Immature natural killer cell (primary cell): Measurements from ENCODE around the gene CRTAC1. TPM values are rescaled to one million over a fixed set of nuclear protein-coding genes. Genes with fewer than 3 reads are reported as not detected.

ENCODE experiments used
- DNase-seq, 3 donors: peaks; one replicate each; pipeline ENCODE4 v3.0.0; 2022; ENCODE audit warnings: mixed read lengths in 1 of 3
- H3K27ac Mint-ChIP-seq, 6 donors: one replicate each; pipeline ENCODE4 v1.8.0; 2020; ENCODE audit warnings: mixed read lengths in 6 of 6, mild to moderate bottlenecking in 5 of 6, inconsistent platforms in 4 of 6, moderate library complexity in 3 of 6
- H3K27me3 Mint-ChIP-seq, 3 donors: one replicate each; pipeline ENCODE4 v1.8.0; 2020 to 2021; ENCODE audit warnings: low read depth in 3 of 3, mild to moderate bottlenecking in 3 of 3, mixed read lengths in 3 of 3, moderate library complexity in 3 of 3, inconsistent platforms in 1 of 3
- H3K36me3 Mint-ChIP-seq, 3 donors: one replicate each; pipeline ENCODE4 v1.8.0; 2020; ENCODE audit warnings: mixed read lengths in 3 of 3, inconsistent platforms in 2 of 3, mild to moderate bottlenecking in 2 of 3
- H3K4me1 Mint-ChIP-seq, 2 donors: one replicate each; pipeline ENCODE4 v1.8.0; 2020; ENCODE audit warnings: inconsistent platforms in 2 of 2, mild to moderate bottlenecking in 2 of 2, mixed read lengths in 2 of 2, moderate library complexity in 1 of 2
- H3K4me3 Mint-ChIP-seq, 5 donors: one replicate each; pipeline ENCODE4 v1.8.0; 2020; ENCODE audit warnings: mild to moderate bottlenecking in 5 of 5, mixed read lengths in 5 of 5, inconsistent platforms in 3 of 5, moderate library complexity in 3 of 5
- H3K9me3 Mint-ChIP-seq, 6 donors: one replicate each; pipeline ENCODE4 v1.8.0; 2020; ENCODE audit warnings: mild to moderate bottlenecking in 6 of 6, mixed read lengths in 6 of 6, inconsistent platforms in 4 of 6, moderate library complexity in 3 of 6
- polyA plus RNA-seq, 3 donors: library from polyadenylated mRNA; unstranded; fragments of 300-500 nt; fragmentation: Illumina TruSeq; gene quantifications; one replicate each; pipeline ENCODE4 v1.2.3, GENCODE V29; 2021

Gene CRTAC1
- polyA plus RNA-seq, 3 donors from 2014 or later, result not detected

- no peak overlapping the region for H3K27ac Mint-ChIP-seq
- no peak overlapping the region for H3K4me3 Mint-ChIP-seq
- peaks cover 14 to 29% (median 20%) of the 10 kb centered on the region in 3 donors for H3K27me3 Mint-ChIP-seq
- no peaks in the 10 kb centered on the region for H3K9me3 Mint-ChIP-seq
- H3K36me3 Mint-ChIP-seq, result no peaks in the 10 kb centered on the region
- no peak for DNase-seq
- no peaks in the 10 kb centered on the region for H3K4me1 Mint-ChIP-seq
Observed at GRCh38 chr10:97975598-97975997, 54.8 kb downstream of the CRTAC1 start.

- no peak overlapping the region for H3K27ac Mint-ChIP-seq
- no peaks in the 10 kb centered on the region for H3K36me3 Mint-ChIP-seq
- peaks cover 16 to 30% (median 18%) of the 10 kb centered on the region in 3 donors for H3K27me3 Mint-ChIP-seq
- H3K4me1 Mint-ChIP-seq, result no peaks in the 10 kb centered on the region
- no peaks in the 10 kb centered on the region for H3K9me3 Mint-ChIP-seq
- no peak overlapping the region for H3K4me3 Mint-ChIP-seq
- DNase-seq, result no peak
Observed at GRCh38 chr10:97974526-97975525, 55.6 kb downstream of the CRTAC1 start.

GRCh38 chr10:97974100-97974499 lies 56.3 kb downstream of the CRTAC1 start:
- Mint-ChIP-seq H3K4me1 (no peaks in the 10 kb centered on the region), H3K4me3 (no peak overlapping the region), H3K27ac (no peak overlapping the region), H3K27me3 (peaks cover 14 to 35% (median 18%) of the 10 kb centered on the region in 3 donors), H3K36me3 (no peaks in the 10 kb centered on the region), H3K9me3 (no peaks in the 10 kb centered on the region)
- DNase-seq, result no peak

- Mint-ChIP-seq H3K27me3 (peaks cover 8 to 28% (median 10%) of the 10 kb centered on the region in 3 donors), H3K4me3 (no peak overlapping the region), H3K36me3 (no peaks in the 10 kb centered on the region), H3K4me1 (no peaks in the 10 kb centered on the region), H3K9me3 (no peaks in the 10 kb centered on the region), H3K27ac (no peak overlapping the region)
- DNase-seq, result no peak
Observed at GRCh38 chr10:97969538-97970079, 60.8 kb downstream of the CRTAC1 start.

GRCh38 chr10:97964748-97965147 lies 65.7 kb downstream of the CRTAC1 start:
- H3K27me3 Mint-ChIP-seq, result peaks cover 3 to 26% (median 10%) of the 10 kb centered on the region in 3 donors
- H3K4me1 Mint-ChIP-seq, result no peaks in the 10 kb centered on the region
- H3K36me3 Mint-ChIP-seq, result no peaks in the 10 kb centered on the region

GRCh38 chr10:97961945-97962344 lies 68.5 kb downstream of the CRTAC1 start:
- Mint-ChIP-seq H3K27ac (no peak overlapping the region), H3K9me3 (no peaks in the 10 kb centered on the region), H3K4me1 (no peaks in the 10 kb centered on the region), H3K27me3 (peaks cover 3 to 16% (median 4%) of the 10 kb centered on the region in 3 donors), H3K36me3 (no peaks in the 10 kb centered on the region), H3K4me3 (no peak overlapping the region)
- no peak for DNase-seq

More at GRCh38 chr10:97964748-97965147, 65.7 kb downstream of the CRTAC1 start:
- DNase-seq, result no peak
- no peak overlapping the region for H3K27ac Mint-ChIP-seq
- H3K4me3 Mint-ChIP-seq, result no peak overlapping the region
- no peaks in the 10 kb centered on the region for H3K9me3 Mint-ChIP-seq

- Mint-ChIP-seq H3K4me3 (no peak overlapping the region), H3K27ac (no peak overlapping the region), H3K9me3 (no peaks in the 10 kb centered on the region), H3K27me3 (peaks cover 3 to 15% (median 4%) of the 10 kb centered on the region in 3 donors), H3K4me1 (no peaks in the 10 kb centered on the region), H3K36me3 (no peaks in the 10 kb centered on the region)
- no peak for DNase-seq
Observed at GRCh38 chr10:97960269-97961056, 70.0 kb downstream of the CRTAC1 start.

GRCh38 chr10:97949462-97949861 lies 81.0 kb downstream of the CRTAC1 start:
- Mint-ChIP-seq H3K27ac (no peak overlapping the region), H3K36me3 (peaks cover 0 to 6% (median 0%) of the 10 kb centered on the region in 3 donors), H3K27me3 (peaks cover 3 to 11% (median 4%) of the 10 kb centered on the region in 3 donors), H3K9me3 (peaks cover 0 to 2% (median 0%) of the 10 kb centered on the region in 6 donors), H3K4me1 (no peaks in the 10 kb centered on the region), H3K4me3 (no peak overlapping the region)
- DNase-seq, result no peak

GRCh38 chr10:97948822-97949221 lies 81.6 kb downstream of the CRTAC1 start:
- Mint-ChIP-seq H3K9me3 (peaks cover 0 to 2% (median 0%) of the 10 kb centered on the region in 6 donors), H3K4me1 (no peaks in the 10 kb centered on the region), H3K4me3 (no peak overlapping the region), H3K27ac (no peak overlapping the region), H3K36me3 (peaks cover 0 to 6% (median 0%) of the 10 kb centered on the region in 3 donors), H3K27me3 (peaks cover 3 to 11% (median 5%) of the 10 kb centered on the region in 3 donors)
- no peak for DNase-seq

- Mint-ChIP-seq H3K4me1 (peaks cover 0 to 3% of the 10 kb centered on the region in 2 donors), H3K27me3 (peaks cover 1 to 13% (median 3%) of the 10 kb centered on the region in 3 donors), H3K27ac (no peak overlapping the region), H3K9me3 (peaks cover 0 to 4% (median 0%) of the 10 kb centered on the region in 6 donors), H3K4me3 (no peak overlapping the region), H3K36me3 (peaks cover 0 to 6% (median 0%) of the 10 kb centered on the region in 3 donors)
- DNase-seq, result no peak
Observed at GRCh38 chr10:97944772-97945171, 85.6 kb downstream of the CRTAC1 start.

- peaks cover 0 to 3% (median 0%) of the 10 kb centered on the region in 3 donors for H3K36me3 Mint-ChIP-seq
- peaks cover 2 to 14% (median 5%) of the 10 kb centered on the region in 3 donors for H3K27me3 Mint-ChIP-seq
- peaks cover 0 to 3% of the 10 kb centered on the region in 2 donors for H3K4me1 Mint-ChIP-seq
- H3K4me3 Mint-ChIP-seq, result no peak overlapping the region
- DNase-seq, result peak in 2 of 3 donors; percentile 5 to 11
- H3K27ac Mint-ChIP-seq, result no peak overlapping the region
- H3K9me3 Mint-ChIP-seq, result peaks cover 0 to 2% (median 0%) of the 10 kb centered on the region in 6 donors
Observed at GRCh38 chr10:97943294-97943693, 87.1 kb downstream of the CRTAC1 start.

- Mint-ChIP-seq H3K27me3 (peaks cover 5 to 13% (median 6%) of the 10 kb centered on the region in 3 donors), H3K9me3 (peaks cover 0 to 2% (median 0%) of the 10 kb centered on the region in 6 donors), H3K4me1 (peaks cover 0 to 3% of the 10 kb centered on the region in 2 donors), H3K36me3 (no peaks in the 10 kb centered on the region), H3K27ac (no peak overlapping the region), H3K4me3 (no peak overlapping the region)
- no peak for DNase-seq
Observed at GRCh38 chr10:97940534-97940933, 89.9 kb downstream of the CRTAC1 start.

GRCh38 chr10:97939446-97939990 lies 90.9 kb downstream of the CRTAC1 start:
- no peak overlapping the region for H3K27ac Mint-ChIP-seq

More at GRCh38 chr10:97939446-97939990, 90.9 kb downstream of the CRTAC1 start:
- Mint-ChIP-seq H3K4me3 (no peak overlapping the region), H3K9me3 (peaks cover 0 to 2% (median 0%) of the 10 kb centered on the region in 6 donors), H3K4me1 (peaks cover 0 to 3% of the 10 kb centered on the region in 2 donors), H3K36me3 (no peaks in the 10 kb centered on the region), H3K27me3 (peaks cover 5 to 13% (median 6%) of the 10 kb centered on the region in 3 donors)
- DNase-seq, result no peak
